OCI-LY7 (cell line): ENCODE data around the gene TBL1XR1.

ENCODE experiments used
- EZH2phosphoT487 ChIP-seq: fragments of 200-600 bp; sonication (generic); IDR thresholded peaks from 2 replicates; pipeline ENCODE4 v1.6.1; 2018; ENCODE audit warnings: low read depth, borderline replicate concordance, mild to moderate bottlenecking, mixed run types, antibody characterized with exemption, low read length, moderate library complexity, mixed read lengths
- TF ChIP-seq, protein P1 (sequence below): fragments of 200-600 bp; sonication (generic); conservative IDR thresholded peaks from 2 replicates; pipeline ENCODE4 v1.5.1; 2014; ENCODE audit warnings: mild to moderate bottlenecking, antibody characterized with exemption, low read length, moderate library complexity, mixed read lengths

DNA sequence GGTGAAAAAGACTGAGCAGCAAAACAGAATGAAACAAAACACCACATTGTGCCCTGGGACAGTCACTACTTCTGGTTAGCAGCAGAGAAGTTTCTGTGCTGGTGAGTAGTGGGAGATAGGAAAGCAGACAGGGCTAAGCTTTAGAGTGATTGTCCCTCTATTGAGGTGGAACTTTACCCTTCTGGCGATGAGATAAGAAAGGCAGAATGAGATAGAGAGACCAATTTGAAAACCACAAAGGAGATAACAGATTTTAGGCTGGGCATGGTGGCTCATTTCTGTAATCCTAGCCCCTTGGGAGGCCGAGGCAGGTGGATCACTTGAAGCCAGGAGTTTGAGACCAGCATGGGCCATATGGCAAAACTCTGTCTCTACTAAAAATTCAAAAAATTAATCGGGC is 208.5 kb downstream of the TBL1XR1 start:
- TF ChIP-seq, protein P1, sequence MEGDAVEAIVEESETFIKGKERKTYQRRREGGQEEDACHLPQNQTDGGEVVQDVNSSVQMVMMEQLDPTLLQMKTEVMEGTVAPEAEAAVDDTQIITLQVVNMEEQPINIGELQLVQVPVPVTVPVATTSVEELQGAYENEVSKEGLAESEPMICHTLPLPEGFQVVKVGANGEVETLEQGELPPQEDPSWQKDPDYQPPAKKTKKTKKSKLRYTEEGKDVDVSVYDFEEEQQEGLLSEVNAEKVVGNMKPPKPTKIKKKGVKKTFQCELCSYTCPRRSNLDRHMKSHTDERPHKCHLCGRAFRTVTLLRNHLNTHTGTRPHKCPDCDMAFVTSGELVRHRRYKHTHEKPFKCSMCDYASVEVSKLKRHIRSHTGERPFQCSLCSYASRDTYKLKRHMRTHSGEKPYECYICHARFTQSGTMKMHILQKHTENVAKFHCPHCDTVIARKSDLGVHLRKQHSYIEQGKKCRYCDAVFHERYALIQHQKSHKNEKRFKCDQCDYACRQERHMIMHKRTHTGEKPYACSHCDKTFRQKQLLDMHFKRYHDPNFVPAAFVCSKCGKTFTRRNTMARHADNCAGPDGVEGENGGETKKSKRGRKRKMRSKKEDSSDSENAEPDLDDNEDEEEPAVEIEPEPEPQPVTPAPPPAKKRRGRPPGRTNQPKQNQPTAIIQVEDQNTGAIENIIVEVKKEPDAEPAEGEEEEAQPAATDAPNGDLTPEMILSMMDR = no peak
- TF ChIP-seq EZH2phosphoT487 = no peak
